HG03342 (cell line): ENCODE data around the gene SLC25A33.

Source experiments
- ATAC-seq: cut with Tn5 transposase; IDR thresholded peaks from one replicate; pipeline ENCODE4 v1.9.1; 2021; ENCODE audit warnings: mild to moderate bottlenecking, moderate library complexity; ENCODE audit not compliant: unreplicated experiment

Gene SLC25A33

GRCh38 chr1:9586147-9586766 is 47.0 kb downstream of the SLC25A33 start:
- no peak for ATAC-seq

GRCh38 chr1:9588551-9589143 is 49.4 kb downstream of the SLC25A33 start, which contains the start of gene TMEM201:
Gene TMEM201 (plus strand): TSS chr1:9588911. CDS start chr1:9588931, 20 bp downstream.
- peak; percentile 57 for ATAC-seq

DNA sequence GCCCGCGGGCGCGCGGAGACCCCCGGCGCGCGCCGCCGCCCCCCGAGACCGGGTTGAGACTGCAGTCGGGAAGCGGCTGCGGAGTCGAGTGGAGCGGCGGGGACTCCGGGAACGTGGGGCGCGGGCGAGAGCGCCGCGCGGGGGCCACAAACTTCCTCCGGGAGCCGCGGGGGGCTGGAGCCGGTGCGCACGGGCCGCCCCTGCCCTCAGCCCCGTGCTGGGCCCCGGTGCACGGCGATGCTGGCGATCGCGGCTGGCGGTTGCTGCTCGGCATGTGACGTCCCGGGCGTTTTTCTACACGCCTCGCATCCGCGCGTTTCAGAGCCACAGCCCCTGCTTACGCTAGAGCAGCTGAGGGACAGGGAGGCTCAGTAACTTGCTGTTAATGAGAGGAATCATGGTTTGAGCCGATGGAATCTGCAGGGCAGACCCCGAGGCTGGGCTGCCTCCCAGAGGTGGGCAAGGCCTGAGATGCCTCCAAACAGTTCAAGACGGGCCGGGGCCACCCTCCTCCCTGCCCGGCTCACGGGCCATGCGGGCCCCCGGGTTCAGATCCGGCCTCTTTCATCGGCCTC is 50.0 kb downstream of the SLC25A33 start:
- ATAC-seq = peak; percentile 14

- ATAC-seq = no peak
Observed at GRCh38 chr1:9589719-9590157, 50.5 kb downstream of the SLC25A33 start.

GRCh38 chr1:9590201-9590600 is 50.9 kb downstream of the SLC25A33 start:
- no peak for ATAC-seq

- ATAC-seq = no peak
Observed at GRCh38 chr1:9590945-9591668, 51.8 kb downstream of the SLC25A33 start.

DNA sequence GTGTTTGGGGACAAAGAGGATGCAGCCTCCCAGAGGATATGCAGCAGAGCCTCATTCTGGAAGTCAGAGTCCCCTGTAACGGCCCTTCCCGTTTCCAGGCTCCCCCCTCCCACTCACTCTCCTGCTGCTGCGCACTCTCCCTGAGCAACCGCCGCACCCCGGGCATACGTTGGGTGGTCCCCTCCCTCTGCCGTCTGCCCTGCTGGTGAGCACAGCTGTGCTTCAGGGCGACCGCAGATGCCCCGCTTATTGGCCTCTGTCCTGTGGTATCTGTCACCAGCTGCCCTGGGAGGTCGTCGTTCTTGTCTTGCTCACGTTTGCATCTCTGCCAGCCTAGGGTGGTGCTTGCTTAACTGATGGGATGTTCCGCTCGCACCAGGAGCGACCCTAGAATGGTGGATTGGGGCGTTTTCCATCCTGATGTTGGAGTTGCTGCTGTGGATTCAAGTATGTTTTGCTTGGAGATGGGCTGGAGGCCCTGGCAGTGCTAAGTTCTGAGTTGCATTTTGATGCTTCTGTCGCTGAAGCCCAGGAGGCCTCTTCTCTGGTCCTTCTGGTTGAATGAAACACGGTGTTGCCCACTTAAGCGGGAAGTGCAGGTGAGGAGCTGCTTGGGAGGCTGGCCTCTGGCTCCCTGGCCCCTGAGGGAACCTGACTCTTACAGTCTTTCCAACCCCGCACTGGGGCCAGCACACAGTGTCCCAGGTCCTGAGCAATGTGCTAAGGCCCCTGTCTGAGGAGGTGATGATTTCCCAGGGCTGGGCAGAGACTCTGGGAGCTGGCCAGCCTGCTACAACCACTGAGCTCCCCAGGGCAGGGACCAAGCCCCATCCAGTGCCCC is 52.6 kb downstream of the SLC25A33 start:
- ATAC-seq = no peak

- ATAC-seq = no peak
Observed at GRCh38 chr1:9592510-9593075, 53.3 kb downstream of the SLC25A33 start.

DNA sequence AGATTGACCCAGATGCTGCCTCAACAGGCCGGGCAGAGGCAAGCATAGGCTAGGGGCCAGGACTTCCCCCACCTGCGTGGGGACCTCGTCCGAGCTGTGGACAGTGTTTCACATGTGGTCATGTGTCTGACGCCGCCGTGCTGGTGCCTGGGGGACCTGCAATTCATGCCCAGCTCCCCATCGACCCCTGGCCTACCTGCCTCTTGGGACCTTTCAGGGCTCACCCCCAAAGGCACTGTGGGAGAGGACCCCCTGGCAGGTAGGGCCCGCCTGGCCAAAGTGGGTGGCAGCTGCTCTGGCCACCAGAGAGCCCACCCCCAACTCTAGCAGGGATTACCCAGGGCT is 53.9 kb downstream of the SLC25A33 start:
- ATAC-seq = no peak

DNA sequence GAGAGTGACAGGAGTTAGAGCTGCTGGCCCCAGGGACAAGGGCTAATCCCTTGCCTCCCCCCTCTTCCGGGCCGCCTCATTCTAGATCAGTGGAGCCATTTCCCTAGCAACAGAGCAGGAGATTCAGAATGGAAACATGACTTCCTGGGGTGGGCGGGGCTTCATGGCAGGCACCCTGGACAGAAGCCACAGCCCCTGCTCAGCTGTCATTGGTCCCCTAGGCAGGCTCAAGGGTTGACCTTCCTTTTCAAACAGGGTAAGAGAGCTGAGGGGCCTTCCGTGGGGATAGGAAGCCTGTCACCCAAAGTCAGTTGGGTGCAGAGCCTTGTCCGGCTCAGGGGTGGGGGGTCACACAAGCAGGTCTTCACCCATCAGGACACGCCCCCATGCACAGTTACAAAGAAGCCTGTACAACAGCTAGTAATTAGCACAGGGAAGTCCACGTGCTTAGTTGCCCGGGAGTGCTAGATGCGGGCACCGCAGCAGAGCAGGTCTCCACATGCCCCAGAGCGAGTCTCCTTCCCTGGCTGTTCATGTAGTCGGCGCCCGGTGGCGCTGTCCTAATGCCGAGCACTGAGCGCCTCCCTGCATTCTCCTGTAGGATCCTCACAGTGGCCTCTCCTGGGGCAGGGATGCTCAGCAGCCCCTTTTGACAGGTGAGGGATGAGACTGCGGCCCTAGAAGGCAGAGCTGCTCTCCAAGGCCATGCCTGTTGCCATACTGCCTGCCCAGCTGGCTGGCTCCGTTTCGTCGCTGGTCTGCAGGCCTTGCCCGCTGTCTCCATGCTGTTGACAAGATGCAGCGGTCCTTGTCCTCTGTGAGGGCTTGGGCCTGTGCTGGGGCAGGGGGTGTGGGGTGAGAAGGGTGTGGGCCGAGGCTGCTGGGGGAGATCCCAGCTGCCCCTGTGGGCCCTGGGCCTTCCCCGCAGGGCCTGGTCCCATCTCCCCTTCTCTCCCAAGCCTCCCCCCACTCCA is 54.5 kb downstream of the SLC25A33 start:
- ATAC-seq = no peak

GRCh38 chr1:9594471-9595155 is 55.3 kb downstream of the SLC25A33 start:
- no peak for ATAC-seq

DNA sequence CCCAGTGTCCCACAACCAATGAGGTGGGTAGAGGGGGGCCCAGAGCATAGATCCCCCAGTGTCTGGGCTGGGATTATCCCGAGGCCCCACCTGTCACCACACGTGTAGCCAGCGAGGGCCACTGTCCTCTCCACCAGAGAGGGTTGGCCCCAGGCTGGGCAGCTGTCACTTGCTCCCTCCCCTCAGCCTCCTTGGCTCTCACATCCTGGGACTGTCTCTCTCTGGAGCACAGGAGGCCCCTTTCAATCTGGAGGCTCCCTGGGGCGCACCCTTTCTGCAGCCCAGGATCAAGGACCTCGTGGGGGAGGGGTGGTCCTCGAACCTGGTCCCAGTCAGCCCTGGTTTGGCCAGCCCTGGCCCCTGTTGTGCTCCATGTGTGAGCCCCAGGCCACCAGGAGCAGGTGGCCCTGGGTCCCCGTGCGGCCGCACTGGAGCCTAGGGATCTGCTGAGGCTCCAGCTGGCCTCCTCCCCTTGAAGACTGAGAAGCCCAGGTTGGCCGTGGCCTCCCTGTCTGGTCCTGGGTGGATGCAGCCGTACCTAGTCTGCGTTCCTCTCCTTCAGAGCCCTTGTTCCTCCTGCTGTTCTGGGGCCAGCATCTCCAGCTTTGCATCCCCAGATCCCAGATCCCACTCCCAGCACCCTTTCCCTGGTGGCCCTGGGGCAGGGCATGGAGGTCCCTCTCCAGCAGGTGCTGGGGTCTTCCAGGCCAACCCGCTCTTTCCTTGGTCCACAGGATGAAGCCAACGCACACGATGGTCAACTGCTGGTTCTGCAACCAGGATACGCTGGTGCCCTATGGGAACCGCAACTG is 56.1 kb downstream of the SLC25A33 start:
- ATAC-seq = no peak

GRCh38 chr1:9595968-9596340 is 56.7 kb downstream of the SLC25A33 start:
- ATAC-seq = no peak

DNA sequence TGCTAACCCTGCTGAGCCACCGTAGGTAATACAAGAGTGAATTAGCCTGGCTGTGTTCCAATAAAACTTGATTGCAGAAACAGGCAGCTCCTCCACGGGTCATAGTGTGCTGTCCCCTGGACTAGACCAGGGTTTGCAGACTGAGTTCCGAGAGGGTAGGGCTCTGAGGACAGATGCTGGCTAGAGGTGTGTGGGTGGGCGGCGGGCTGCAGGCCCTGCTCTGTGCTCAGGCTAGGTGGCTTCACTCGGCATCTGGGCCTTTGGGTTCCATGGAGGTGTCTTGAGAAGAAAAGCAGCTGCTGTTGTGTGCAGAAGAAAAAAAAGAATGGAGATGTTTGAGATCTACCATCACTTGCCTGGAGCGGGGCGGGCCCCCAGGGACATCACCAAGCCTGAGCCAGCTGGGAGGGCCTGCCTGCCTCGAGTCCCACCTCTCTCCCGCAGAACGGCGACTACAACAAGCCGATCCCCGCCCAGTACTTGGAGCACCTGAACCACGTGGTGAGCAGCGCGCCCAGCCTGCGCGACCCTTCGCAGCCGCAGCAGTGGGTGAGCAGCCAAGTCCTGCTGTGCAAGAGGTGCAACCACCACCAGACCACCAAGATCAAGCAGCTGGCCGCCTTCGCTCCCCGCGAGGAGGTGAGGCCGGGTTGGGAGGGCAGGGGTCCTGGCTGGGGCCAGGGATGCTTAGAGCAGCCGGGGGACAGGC is 57.3 kb downstream of the SLC25A33 start:
- no peak for ATAC-seq

DNA sequence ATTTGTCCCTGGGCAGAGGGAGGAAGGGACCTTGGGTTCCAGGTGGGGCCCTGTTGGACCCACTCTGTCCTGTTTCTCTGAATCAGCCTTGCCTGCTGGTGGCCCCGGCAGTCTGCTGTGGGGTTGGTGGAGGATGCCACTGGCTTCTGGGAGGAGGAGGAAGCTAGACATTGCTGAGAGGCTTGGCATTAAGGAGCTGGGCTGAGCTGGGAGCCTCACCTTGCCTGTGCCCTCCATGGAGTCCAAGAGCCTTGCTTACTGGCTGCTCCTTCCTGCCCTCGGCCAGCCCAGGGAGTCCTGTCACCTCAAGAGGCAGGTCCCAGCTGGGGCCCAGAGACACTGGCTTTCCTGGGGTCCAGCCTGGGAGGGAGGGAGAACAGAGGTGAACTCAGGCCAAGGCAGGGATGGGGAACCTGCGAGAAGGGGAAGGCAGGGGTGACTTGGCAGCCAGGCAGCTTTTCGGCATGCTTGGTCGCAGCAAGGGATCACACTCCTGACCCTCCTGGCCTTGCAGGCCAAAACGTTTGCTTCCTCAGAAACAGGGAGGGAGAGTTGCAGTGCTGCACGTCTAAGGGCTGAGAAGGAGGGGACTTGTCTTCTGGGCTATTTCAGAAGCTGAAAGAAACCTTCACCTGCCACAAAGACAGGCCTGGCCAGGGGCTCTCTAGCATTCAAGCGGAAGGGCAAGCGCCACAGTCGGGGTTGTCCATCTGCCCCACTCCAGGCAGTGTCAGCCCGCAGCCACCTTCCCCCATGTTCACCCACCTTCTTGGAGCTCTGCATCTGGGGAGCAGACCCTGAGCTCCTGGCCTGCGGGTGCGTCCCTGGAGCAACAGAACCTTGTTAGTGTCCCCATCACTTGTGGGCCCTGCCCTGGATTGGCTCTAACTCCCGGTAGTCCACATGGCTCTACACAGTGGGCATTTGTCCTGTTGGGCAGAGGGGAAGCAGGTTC is 58.4 kb downstream of the SLC25A33 start:
- no peak for ATAC-seq

- ATAC-seq = no peak
Observed at GRCh38 chr1:9598316-9598700, 59.0 kb downstream of the SLC25A33 start.
